ENCODE measurements around the gene DPP4.

- no peak for TF ChIP-seq EZH2 (IDR thresholded peaks at IDR 0.05)
- no peak for TF ChIP-seq POLR2AphosphoS5 (IDR thresholded peaks at IDR 0.05; ENCODE audit: borderline replicate concordance, low read depth, low read length)
These were observed 25.8 kb upstream of the DPP4 start for GRCh38 chr2:162099836-162100235.

Measured in SK-N-MC (cell line).